Measurements from ENCODE around the gene ARSB.

GRCh38 chr5:78735834-78736463 is 249.2 kb downstream of the ARSB start:
- TF ChIP-seq CTCF (conservative IDR thresholded peaks at IDR 0.05 in 1 of 2, IDR thresholded peaks at IDR 0.05 in 1 of 2; ENCODE audit: low read depth in 1 of 2, low read length in 2 of 2) = no peak
- no peak for TF ChIP-seq EZH2 (IDR thresholded peaks at IDR 0.05; ENCODE audit: low read length, missing control alignments)
